Activated naive CD8-positive, alpha-beta T cell treated with anti-CD3 and anti-CD28 coated beads for 36 hours (primary cell): Measurements from ENCODE around the gene DCAF5. TPM values are rescaled to one million over a fixed set of nuclear protein-coding genes. Genes with fewer than 3 reads are reported as not detected.
A peak's percentile ranks its signal among the peaks of the same experiment; 100 is the strongest.

Experiments used
- DNase-seq: peaks from one replicate; pipeline ENCODE4 v3.0.0; 2021
- H3K27ac Mint-ChIP-seq: one replicate; pipeline ENCODE4 v1.8.0; 2022; ENCODE audit warnings: mild to moderate bottlenecking, moderate library complexity, mixed read lengths
- H3K27me3 Mint-ChIP-seq: one replicate; pipeline ENCODE4 v1.8.0; 2022; ENCODE audit warnings: mild to moderate bottlenecking, mixed read lengths
- H3K36me3 Mint-ChIP-seq: one replicate; pipeline ENCODE4 v1.8.0; 2021; ENCODE audit warnings: mild to moderate bottlenecking, mixed read lengths
- H3K4me1 Mint-ChIP-seq: one replicate; pipeline ENCODE4 v1.8.0; 2021; ENCODE audit warnings: mixed read lengths
- H3K4me3 Mint-ChIP-seq: one replicate; pipeline ENCODE4 v1.8.0; 2022; ENCODE audit warnings: mild to moderate bottlenecking, moderate library complexity, mixed read lengths
- H3K9me3 Mint-ChIP-seq: one replicate; pipeline ENCODE4 v1.8.0; 2022; ENCODE audit warnings: mixed read lengths
- total RNA-seq, 2 experiments: library from RNA; stranded (reverse); gene quantifications; one replicate each; pipeline ENCODE4 v1.2.3, GENCODE V29; 2021

DCAF5 gene
- total RNA-seq, 2 experiments from 2014 or later, result 33.4 to 35.1 TPM

- DNase-seq, result no peak
- H3K36me3 Mint-ChIP-seq, result peaks cover 3% of the 10 kb centered on the region
- H3K4me1 Mint-ChIP-seq, result peaks cover 67% of the 10 kb centered on the region
- no peaks in the 10 kb centered on the region for H3K9me3 Mint-ChIP-seq
- H3K27ac Mint-ChIP-seq, result peak overlapping the region; percentile 63
- no peak overlapping the region for H3K4me3 Mint-ChIP-seq
- H3K27me3 Mint-ChIP-seq, result no peaks in the 10 kb centered on the region
These were observed 21.7 kb downstream of the DCAF5 start for GRCh38 chr14:69131176-69131575.

GRCh38 chr14:69129264-69129880 is 23.5 kb downstream of the DCAF5 start:
- DNase-seq, result peak; percentile 65
- H3K27me3 Mint-ChIP-seq, result no peaks in the 10 kb centered on the region
- peaks cover 3% of the 10 kb centered on the region for H3K36me3 Mint-ChIP-seq
- H3K9me3 Mint-ChIP-seq, result no peaks in the 10 kb centered on the region
- H3K4me1 Mint-ChIP-seq, result peaks cover 66% of the 10 kb centered on the region
- peak overlapping the region; percentile 34 for H3K27ac Mint-ChIP-seq
- no peak overlapping the region for H3K4me3 Mint-ChIP-seq

DNA sequence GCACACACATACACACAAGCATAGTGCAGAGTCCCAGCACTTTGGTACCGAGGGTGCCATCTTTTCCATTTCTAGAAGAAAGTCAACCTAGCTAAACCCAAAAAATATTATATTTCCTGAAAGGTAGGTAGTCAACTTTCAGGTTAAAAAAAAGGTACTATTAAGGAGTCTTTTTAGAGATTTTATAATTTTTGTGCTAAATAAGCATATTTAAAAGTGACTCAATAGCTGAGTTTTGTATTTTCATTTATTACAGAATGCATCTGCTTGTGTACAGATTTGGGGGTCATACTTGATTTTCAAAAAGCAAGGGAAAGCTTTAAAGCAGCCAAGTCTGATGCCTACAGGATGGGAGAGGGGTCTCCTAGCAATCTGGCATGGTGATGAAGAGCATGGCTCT is 34.6 kb downstream of the DCAF5 start:
- H3K9me3 Mint-ChIP-seq, result no peaks in the 10 kb centered on the region
- H3K27ac Mint-ChIP-seq, result no peak overlapping the region
- peaks cover 40% of the 10 kb centered on the region for H3K4me1 Mint-ChIP-seq
- peaks cover 12% of the 10 kb centered on the region for H3K36me3 Mint-ChIP-seq
- H3K4me3 Mint-ChIP-seq, result no peak overlapping the region
- no peak for DNase-seq
- H3K27me3 Mint-ChIP-seq, result no peaks in the 10 kb centered on the region

- DNase-seq, result no peak
- Mint-ChIP-seq H3K27ac (no peak overlapping the region), H3K9me3 (no peaks in the 10 kb centered on the region), H3K36me3 (peaks cover 11% of the 10 kb centered on the region), H3K4me1 (peaks cover 34% of the 10 kb centered on the region), H3K4me3 (no peak overlapping the region), H3K27me3 (no peaks in the 10 kb centered on the region)
These were observed 35.7 kb downstream of the DCAF5 start for GRCh38 chr14:69117020-69117767.

GRCh38 chr14:69115407-69116185 is 37.3 kb downstream of the DCAF5 start:
- Mint-ChIP-seq H3K27me3 (no peaks in the 10 kb centered on the region), H3K4me3 (no peak overlapping the region), H3K4me1 (peaks cover 29% of the 10 kb centered on the region), H3K27ac (no peak overlapping the region), H3K9me3 (no peaks in the 10 kb centered on the region), H3K36me3 (peaks cover 6% of the 10 kb centered on the region)
- DNase-seq, result no peak

DNA sequence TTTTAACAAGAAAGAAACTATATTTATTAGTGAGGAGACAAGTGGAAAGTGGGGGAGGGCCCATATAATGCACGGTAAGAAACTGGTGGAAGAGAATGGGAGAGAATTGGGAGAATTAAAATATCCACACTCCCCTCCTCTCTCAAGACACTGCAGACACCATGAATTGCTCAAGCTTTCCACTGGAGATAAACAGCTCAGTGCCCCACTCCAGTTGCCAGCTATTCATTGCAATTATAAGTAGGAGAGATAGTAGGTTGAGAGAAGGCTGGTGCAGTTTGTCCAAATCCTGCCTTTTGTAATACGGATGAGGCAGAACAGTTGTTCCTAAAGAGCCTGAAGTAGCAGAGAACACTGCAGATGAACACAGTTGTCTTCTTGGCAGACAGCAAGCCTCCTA is 38.2 kb downstream of the DCAF5 start:
- Mint-ChIP-seq H3K36me3 (peaks cover 5% of the 10 kb centered on the region), H3K27me3 (no peaks in the 10 kb centered on the region), H3K27ac (no peak overlapping the region), H3K9me3 (no peaks in the 10 kb centered on the region), H3K4me1 (peaks cover 26% of the 10 kb centered on the region), H3K4me3 (no peak overlapping the region)
- DNase-seq, result no peak

- H3K27me3 Mint-ChIP-seq, result no peaks in the 10 kb centered on the region
- H3K4me3 Mint-ChIP-seq, result no peak overlapping the region
- H3K9me3 Mint-ChIP-seq, result no peaks in the 10 kb centered on the region
- no peak for DNase-seq
- H3K4me1 Mint-ChIP-seq, result peaks cover 6% of the 10 kb centered on the region
- H3K36me3 Mint-ChIP-seq, result no peaks in the 10 kb centered on the region
- no peak overlapping the region for H3K27ac Mint-ChIP-seq
These were observed 44.6 kb downstream of the DCAF5 start for GRCh38 chr14:69108358-69108757.

GRCh38 chr14:69107407-69108003 is 45.4 kb downstream of the DCAF5 start:
- Mint-ChIP-seq H3K4me1 (peaks cover 6% of the 10 kb centered on the region), H3K36me3 (no peaks in the 10 kb centered on the region), H3K4me3 (no peak overlapping the region), H3K27me3 (no peaks in the 10 kb centered on the region), H3K9me3 (no peaks in the 10 kb centered on the region), H3K27ac (no peak overlapping the region)
- DNase-seq, result peak; percentile 15

- no peak for DNase-seq
- no peaks in the 10 kb centered on the region for H3K36me3 Mint-ChIP-seq
- no peak overlapping the region for H3K27ac Mint-ChIP-seq
- H3K4me1 Mint-ChIP-seq, result peaks cover 10% of the 10 kb centered on the region
- H3K27me3 Mint-ChIP-seq, result no peaks in the 10 kb centered on the region
- H3K9me3 Mint-ChIP-seq, result no peaks in the 10 kb centered on the region
- no peak overlapping the region for H3K4me3 Mint-ChIP-seq
These were observed 46.5 kb downstream of the DCAF5 start for GRCh38 chr14:69106451-69106850.

GRCh38 chr14:69105326-69105725 is 47.6 kb downstream of the DCAF5 start:
- Mint-ChIP-seq H3K27ac (no peak overlapping the region), H3K36me3 (no peaks in the 10 kb centered on the region), H3K4me3 (no peak overlapping the region), H3K27me3 (no peaks in the 10 kb centered on the region), H3K4me1 (peaks cover 17% of the 10 kb centered on the region), H3K9me3 (no peaks in the 10 kb centered on the region)
- no peak for DNase-seq

DNA sequence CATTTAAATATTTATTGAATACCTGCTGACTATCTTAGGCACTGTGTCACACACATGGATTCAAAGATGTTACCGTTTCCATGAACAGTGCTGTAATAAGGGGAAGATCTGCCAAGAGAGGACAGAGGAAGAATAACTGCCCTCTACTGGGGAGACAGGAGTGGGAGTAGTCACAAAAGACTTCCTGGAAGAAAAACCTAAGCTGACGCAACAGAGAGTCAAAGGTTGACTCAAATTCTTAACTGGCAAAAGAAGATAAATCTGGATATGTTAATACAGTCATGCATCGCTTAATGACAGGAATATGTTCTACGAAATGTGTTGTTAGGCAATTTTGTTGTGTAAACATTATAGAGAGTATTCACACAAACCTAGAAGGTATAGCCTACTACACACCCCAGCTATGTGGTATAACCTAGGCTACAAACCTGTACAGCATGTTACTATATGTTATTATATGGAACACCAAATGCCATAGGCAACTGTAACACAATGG is 51.5 kb downstream of the DCAF5 start:
- Mint-ChIP-seq H3K27ac (peak overlapping the region; percentile 42), H3K36me3 (peaks cover 4% of the 10 kb centered on the region), H3K4me3 (no peak overlapping the region), H3K27me3 (no peaks in the 10 kb centered on the region), H3K9me3 (no peaks in the 10 kb centered on the region), H3K4me1 (peaks cover 22% of the 10 kb centered on the region)
- no peak for DNase-seq

DNA sequence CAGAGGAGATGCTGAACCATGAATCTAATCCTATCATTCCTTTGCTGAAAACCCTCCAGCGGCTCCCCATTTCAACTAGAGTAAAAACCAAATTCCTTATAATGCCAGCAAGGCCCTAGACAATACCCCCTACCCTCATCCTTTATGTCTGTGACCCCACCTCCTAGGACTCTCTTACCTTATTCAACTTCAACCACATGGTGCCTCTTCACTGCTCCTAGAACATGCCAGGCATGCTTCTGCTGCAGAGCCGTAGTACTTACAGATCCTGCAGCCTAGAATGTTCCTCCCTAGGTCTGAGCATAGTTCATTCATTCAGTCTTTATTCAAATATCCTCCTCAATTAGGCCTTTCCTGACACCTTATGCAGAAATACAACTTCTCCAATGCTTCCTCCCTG is 54.9 kb downstream of the DCAF5 start:
- H3K36me3 Mint-ChIP-seq, result peaks cover 5% of the 10 kb centered on the region
- H3K27me3 Mint-ChIP-seq, result no peaks in the 10 kb centered on the region
- H3K27ac Mint-ChIP-seq, result peak overlapping the region; percentile 27

GRCh38 chr14:69096781-69097475 is 56.0 kb downstream of the DCAF5 start:
- Mint-ChIP-seq H3K27me3 (no peaks in the 10 kb centered on the region), H3K27ac (no peak overlapping the region), H3K36me3 (peaks cover 5% of the 10 kb centered on the region), H3K9me3 (no peaks in the 10 kb centered on the region), H3K4me1 (peaks cover 30% of the 10 kb centered on the region), H3K4me3 (no peak overlapping the region)
- DNase-seq, result no peak

More for the DNA sequence above, 54.9 kb downstream of the DCAF5 start:
- DNase-seq, result no peak
- peaks cover 27% of the 10 kb centered on the region for H3K4me1 Mint-ChIP-seq
- H3K4me3 Mint-ChIP-seq, result no peak overlapping the region
- no peaks in the 10 kb centered on the region for H3K9me3 Mint-ChIP-seq

DNA sequence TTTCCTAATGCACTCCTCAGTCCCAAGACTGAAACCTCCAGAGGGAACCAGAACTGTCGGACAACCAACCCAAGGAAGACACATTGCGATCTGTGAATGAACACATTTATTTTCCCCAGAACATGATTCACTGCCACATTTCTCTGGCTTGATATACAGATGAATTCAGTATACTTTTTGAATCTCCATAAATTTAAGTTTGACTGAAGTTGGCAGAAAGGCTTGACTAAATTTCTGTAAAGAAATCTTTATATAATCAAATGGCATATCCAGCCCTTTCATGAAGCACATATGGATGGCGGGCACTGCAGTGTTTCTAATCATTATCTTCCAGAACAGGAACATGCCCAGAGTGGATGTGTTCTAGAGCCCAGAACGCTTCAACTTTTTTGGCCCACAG is 56.7 kb downstream of the DCAF5 start:
- Mint-ChIP-seq H3K27ac (no peak overlapping the region), H3K4me3 (no peak overlapping the region), H3K4me1 (peaks cover 25% of the 10 kb centered on the region), H3K9me3 (no peaks in the 10 kb centered on the region), H3K27me3 (no peaks in the 10 kb centered on the region), H3K36me3 (peaks cover 10% of the 10 kb centered on the region)
- DNase-seq, result no peak
